Measurements from ENCODE around the gene DCBLD1.

Gene DCBLD1

DNA sequence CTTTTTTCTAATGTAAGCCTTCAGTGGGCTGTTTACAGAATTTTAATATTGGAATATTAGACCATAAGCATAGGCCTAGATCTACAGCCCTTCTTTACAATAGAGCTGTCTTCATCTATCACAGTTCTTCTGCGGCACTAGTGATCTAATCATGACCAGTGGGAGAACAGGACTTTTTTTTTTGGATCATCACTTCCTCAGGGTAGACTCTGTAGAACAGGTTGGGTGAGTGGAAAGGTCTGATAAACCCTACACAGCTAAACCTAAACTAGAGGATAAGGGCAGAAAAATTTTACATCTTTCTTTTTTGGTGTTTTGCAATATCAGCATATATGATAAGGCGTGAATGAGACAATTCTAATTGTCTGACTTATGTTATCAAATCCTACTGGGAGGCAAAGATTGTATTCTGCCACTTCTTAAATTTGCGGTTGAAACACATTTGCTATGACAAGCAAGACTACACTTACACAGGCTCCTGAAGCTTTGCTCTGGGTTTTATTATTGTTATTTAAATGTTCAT is 67.7 kb downstream of the DCBLD1 start:
- no peak overlapping the region for H3K14ac ChIP-seq (ENCODE audit: low read length)

DNA sequence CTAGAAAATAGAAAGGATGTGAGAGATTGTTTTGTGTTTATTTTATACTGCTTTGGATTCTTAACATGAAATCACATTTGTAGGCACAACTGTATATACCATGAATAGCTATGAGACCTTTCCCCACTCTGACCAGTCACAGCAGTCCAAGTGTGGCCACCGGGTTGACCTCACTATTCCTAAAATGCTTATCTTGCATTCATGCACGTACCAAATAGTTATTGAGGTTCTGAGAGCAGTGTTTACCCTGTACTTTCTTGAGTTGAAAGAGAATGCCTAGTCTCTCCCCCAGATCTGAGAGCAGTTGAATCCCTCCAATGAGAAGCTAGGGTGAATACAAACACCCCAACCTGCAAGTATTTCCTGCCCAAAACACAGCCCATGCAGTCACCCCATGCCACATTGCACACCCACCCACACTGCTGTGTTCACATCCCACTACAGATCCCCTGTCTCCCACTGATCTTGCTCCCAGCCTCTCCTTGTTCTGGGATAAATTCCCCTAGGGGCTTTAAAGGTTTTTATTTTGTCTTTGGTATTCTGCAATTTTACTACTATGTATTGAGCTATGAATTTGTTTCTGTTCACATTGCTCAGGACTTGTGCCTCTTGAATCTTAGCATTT is 68.3 kb downstream of the DCBLD1 start:
- no peaks in the 10 kb centered on the region for H3K9me3 ChIP-seq (ENCODE audit: insufficient read depth, low read depth, low read length)
- H2AK5ac ChIP-seq (ENCODE audit: low read length) = no peak overlapping the region
- H2BK120ac ChIP-seq (ENCODE audit: insufficient read depth, low read length, poor library complexity) = peak overlapping the region; percentile 52
- H3K14ac ChIP-seq (ENCODE audit: low read length) = peak overlapping the region; percentile 36
- H3K4ac ChIP-seq (ENCODE audit: low read depth, low read length) = no peak overlapping the region
- no peak overlapping the region for H3K4me2 ChIP-seq (ENCODE audit: low read length)
- no peak overlapping the region for H3K4me3 ChIP-seq (ENCODE audit: low read depth, low read length)
- no peak overlapping the region for H3K9ac ChIP-seq (ENCODE audit: low read length)
- H3K79me2 ChIP-seq (ENCODE audit: control insufficient read depth, insufficient read depth, low read length, poor library complexity) = peaks cover 4% of the 10 kb centered on the region
- peaks cover 33% of the 10 kb centered on the region for H3K79me1 ChIP-seq (ENCODE audit: low read length)
- peaks cover 13 to 17% of the 10 kb centered on the region in 2 experiments for H3K36me3 ChIP-seq (ENCODE audit: control insufficient read depth in 1 of 2, insufficient read depth in 2 of 2, low read length in 2 of 2)
- no peak overlapping the region for H2AFZ ChIP-seq (ENCODE audit: insufficient read depth, low read length, poor library complexity)
- no CpG with 5 or more reads among the region's 2 CpGs for WGBS (ENCODE audit: extremely low coverage, insufficient coverage, insufficient read length)
- H3K4me1 ChIP-seq (ENCODE audit: control insufficient read depth in 1 of 2, insufficient read depth in 2 of 2, low read length in 2 of 2) = peaks cover 29 to 37% of the 10 kb centered on the region in 2 experiments
- no peak overlapping the region for H4K12ac ChIP-seq (ENCODE audit: low read depth, low read length)
- peak overlapping the region; percentile 38 for H3K27ac ChIP-seq (ENCODE audit: low read depth, low read length)
- no peak overlapping the region for H3K18ac ChIP-seq (ENCODE audit: low read length)
- peak overlapping the region; percentile 28 for H4K91ac ChIP-seq (ENCODE audit: low read depth, low read length)
- peak overlapping the region; percentile 37 for H2BK5ac ChIP-seq (ENCODE audit: low read depth, low read length, poor library complexity)
- no peak overlapping the region for H3K23ac ChIP-seq (ENCODE audit: low read length)
- no peak for DNase-seq
- no peaks in the 10 kb centered on the region for H3K27me3 ChIP-seq (ENCODE audit: insufficient read depth, low read length)
- peak overlapping the region; percentile 29 for H2BK12ac ChIP-seq (ENCODE audit: low read length)
- no peak overlapping the region for H4K8ac ChIP-seq (ENCODE audit: low read depth, low read length)

More for the DNA sequence above, 67.7 kb downstream of the DCBLD1 start:
- Histone ChIP-seq H3K4me3 (ENCODE audit: low read depth, low read length) (no peak overlapping the region), H3K9me3 (ENCODE audit: insufficient read depth, low read depth, low read length) (no peaks in the 10 kb centered on the region), H4K12ac (ENCODE audit: low read depth, low read length) (no peak overlapping the region), H2BK120ac (ENCODE audit: insufficient read depth, low read length, poor library complexity) (no peak overlapping the region), H2AFZ (ENCODE audit: insufficient read depth, low read length, poor library complexity) (no peak overlapping the region), H3K79me2 (ENCODE audit: control insufficient read depth, insufficient read depth, low read length, poor library complexity) (peaks cover 4% of the 10 kb centered on the region), H3K36me3 (ENCODE audit: control insufficient read depth in 1 of 2, insufficient read depth in 2 of 2, low read length in 2 of 2) (peaks cover 13 to 18% of the 10 kb centered on the region in 2 experiments), H4K8ac (ENCODE audit: low read depth, low read length) (no peak overlapping the region), H3K27ac (ENCODE audit: low read depth, low read length) (peak overlapping the region; percentile 38), H3K9ac (ENCODE audit: low read length) (no peak overlapping the region), H3K27me3 (ENCODE audit: insufficient read depth, low read length) (no peaks in the 10 kb centered on the region), H3K4me2 (ENCODE audit: low read length) (no peak overlapping the region), H3K4me1 (ENCODE audit: control insufficient read depth in 1 of 2, insufficient read depth in 2 of 2, low read length in 2 of 2) (peaks cover 29 to 37% of the 10 kb centered on the region in 2 experiments), H3K23ac (ENCODE audit: low read length) (no peak overlapping the region), H2AK5ac (ENCODE audit: low read length) (no peak overlapping the region), H3K4ac (ENCODE audit: low read depth, low read length) (no peak overlapping the region), H2BK12ac (ENCODE audit: low read length) (no peak overlapping the region), H3K79me1 (ENCODE audit: low read length) (peaks cover 33% of the 10 kb centered on the region), H3K18ac (ENCODE audit: low read length) (no peak overlapping the region), H4K91ac (ENCODE audit: low read depth, low read length) (no peak overlapping the region), H2BK5ac (ENCODE audit: low read depth, low read length, poor library complexity) (no peak overlapping the region)
- DNase-seq = peak; percentile 57 to 90
- WGBS (ENCODE audit: extremely low coverage, insufficient coverage, insufficient read length) = no CpG with 5 or more reads among the region's 3 CpGs

DNA sequence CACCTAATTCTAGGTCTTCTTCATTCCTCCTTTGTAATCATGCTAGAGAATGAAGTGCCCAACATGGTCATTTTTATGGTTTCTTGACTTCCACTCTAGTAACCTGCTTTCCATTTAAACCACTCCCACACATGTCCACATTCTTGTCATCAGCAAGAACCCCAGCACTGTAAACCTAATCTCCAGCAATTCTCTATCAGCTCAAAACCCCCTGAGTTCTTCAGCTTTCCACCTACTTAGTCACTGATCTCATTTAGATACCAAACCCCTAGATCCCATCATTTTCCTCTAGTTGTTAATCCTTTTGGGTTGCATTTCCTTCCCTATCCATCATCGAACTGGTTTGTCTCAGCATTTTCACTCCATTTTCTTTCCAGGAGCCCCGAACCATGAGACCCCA is 70.1 kb downstream of the DCBLD1 start:
- Histone ChIP-seq H3K14ac (ENCODE audit: low read length) (no peak overlapping the region), H4K91ac (ENCODE audit: low read depth, low read length) (no peak overlapping the region)
- WGBS (ENCODE audit: extremely low coverage, insufficient coverage, insufficient read length) = no CpG with 5 or more reads among the region's 2 CpGs

DNA sequence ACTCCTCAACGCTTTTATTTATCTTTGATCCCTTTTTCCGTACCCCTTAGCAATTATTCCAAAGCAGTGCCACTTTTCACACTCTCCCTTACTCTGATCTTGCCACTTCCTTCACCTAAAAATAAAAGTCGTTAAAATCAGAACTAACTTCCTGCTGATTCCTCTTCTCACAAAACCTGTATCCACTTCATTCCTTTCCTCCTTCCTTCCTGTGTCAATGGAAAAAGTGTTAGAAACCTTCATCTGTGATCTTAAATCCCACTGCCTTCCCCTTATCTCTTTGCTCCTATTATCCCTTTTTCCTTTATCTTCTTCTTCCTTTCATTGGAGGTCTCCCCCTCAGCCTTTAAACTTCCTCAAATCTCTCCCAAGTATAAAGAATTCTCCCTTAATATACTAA is 70.7 kb downstream of the DCBLD1 start:
- Histone ChIP-seq H2AK5ac (ENCODE audit: low read length) (no peak overlapping the region), H3K4me2 (ENCODE audit: low read length) (no peak overlapping the region), H3K79me1 (ENCODE audit: low read length) (peaks cover 19% of the 10 kb centered on the region), H4K91ac (ENCODE audit: low read depth, low read length) (no peak overlapping the region), H3K9ac (ENCODE audit: low read length) (no peak overlapping the region), H3K9me3 (ENCODE audit: insufficient read depth, low read depth, low read length) (no peaks in the 10 kb centered on the region), H3K23ac (ENCODE audit: low read length) (no peak overlapping the region), H2BK12ac (ENCODE audit: low read length) (no peak overlapping the region), H3K4me3 (ENCODE audit: low read depth, low read length) (no peak overlapping the region), H3K27me3 (ENCODE audit: insufficient read depth, low read length) (no peaks in the 10 kb centered on the region), H3K18ac (ENCODE audit: low read length) (no peak overlapping the region), H2AFZ (ENCODE audit: insufficient read depth, low read length, poor library complexity) (no peak overlapping the region), H3K79me2 (ENCODE audit: control insufficient read depth, insufficient read depth, low read length, poor library complexity) (peaks cover 2% of the 10 kb centered on the region), H3K36me3 (ENCODE audit: control insufficient read depth in 1 of 2, insufficient read depth in 2 of 2, low read length in 2 of 2) (peaks cover 2 to 3% of the 10 kb centered on the region in 2 experiments), H3K14ac (ENCODE audit: low read length) (no peak overlapping the region), H2BK5ac (ENCODE audit: low read depth, low read length, poor library complexity) (no peak overlapping the region), H2BK120ac (ENCODE audit: insufficient read depth, low read length, poor library complexity) (no peak overlapping the region), H3K4ac (ENCODE audit: low read depth, low read length) (no peak overlapping the region), H4K12ac (ENCODE audit: low read depth, low read length) (no peak overlapping the region), H3K4me1 (ENCODE audit: control insufficient read depth in 1 of 2, insufficient read depth in 2 of 2, low read length in 2 of 2) (peaks cover 14 to 23% of the 10 kb centered on the region in 2 experiments), H4K8ac (ENCODE audit: low read depth, low read length) (no peak overlapping the region), H3K27ac (ENCODE audit: low read depth, low read length) (no peak overlapping the region)
- WGBS (ENCODE audit: extremely low coverage, insufficient coverage, insufficient read length) = no CpG with 5 or more reads among the region's 3 CpGs
- no peak for DNase-seq

More for the DNA sequence above, 70.1 kb downstream of the DCBLD1 start:
- Histone ChIP-seq H4K12ac (ENCODE audit: low read depth, low read length) (no peak overlapping the region), H2BK5ac (ENCODE audit: low read depth, low read length, poor library complexity) (no peak overlapping the region), H2AK5ac (ENCODE audit: low read length) (peak overlapping the region; percentile 59), H2BK120ac (ENCODE audit: insufficient read depth, low read length, poor library complexity) (no peak overlapping the region), H3K4me1 (ENCODE audit: control insufficient read depth in 1 of 2, insufficient read depth in 2 of 2, low read length in 2 of 2) (peaks cover 19 to 28% of the 10 kb centered on the region in 2 experiments), H3K9ac (ENCODE audit: low read length) (no peak overlapping the region), H2BK12ac (ENCODE audit: low read length) (no peak overlapping the region), H3K9me3 (ENCODE audit: insufficient read depth, low read depth, low read length) (no peaks in the 10 kb centered on the region), H3K36me3 (ENCODE audit: control insufficient read depth in 1 of 2, insufficient read depth in 2 of 2, low read length in 2 of 2) (peaks cover 7 to 8% of the 10 kb centered on the region in 2 experiments), H3K4ac (ENCODE audit: low read depth, low read length) (no peak overlapping the region), H3K23ac (ENCODE audit: low read length) (peak overlapping the region; percentile 62), H3K4me2 (ENCODE audit: low read length) (no peak overlapping the region), H3K27ac (ENCODE audit: low read depth, low read length) (no peak overlapping the region), H3K18ac (ENCODE audit: low read length) (no peak overlapping the region), H2AFZ (ENCODE audit: insufficient read depth, low read length, poor library complexity) (no peak overlapping the region), H3K27me3 (ENCODE audit: insufficient read depth, low read length) (no peaks in the 10 kb centered on the region), H3K4me3 (ENCODE audit: low read depth, low read length) (no peak overlapping the region), H3K79me2 (ENCODE audit: control insufficient read depth, insufficient read depth, low read length, poor library complexity) (peaks cover 2% of the 10 kb centered on the region), H4K8ac (ENCODE audit: low read depth, low read length) (no peak overlapping the region), H3K79me1 (ENCODE audit: low read length) (peaks cover 25% of the 10 kb centered on the region)
- no peak for DNase-seq
